ENCODE results near the gene TPSAB1.
"Not testable (repeated sequence)": the region's sequence is repeated elsewhere in the genome, so short reads cannot be mapped to it uniquely, and the experiment has no call there.

The TPSAB1 gene

GRCh38 chr16:1240436-1240835, at the start of gene TPSAB1:
Gene TPSAB1 (plus strand): TSS chr16:1240705. CDS start chr16:1240939, 234 bp downstream.
- DNase-seq = not testable (repeated sequence)

GRCh38 chr16:1190789-1191188, 49.7 kb upstream of the TPSAB1 start:
- DNase-seq = not testable (repeated sequence)

GRCh38 chr16:1192384-1193073, 48.0 kb upstream of the TPSAB1 start:
- DNase-seq = no peak

GRCh38 chr16:1193143-1193824, 47.2 kb upstream of the TPSAB1 start:
- DNase-seq = no peak

GRCh38 chr16:1193825-1194581, 46.5 kb upstream of the TPSAB1 start:
- no peak for DNase-seq

- no peak for DNase-seq
Measured at GRCh38 chr16:1194665-1195392, 45.7 kb upstream of the TPSAB1 start.

GRCh38 chr16:1195393-1195666, 45.2 kb upstream of the TPSAB1 start:
- DNase-seq = no peak

- DNase-seq = no peak
Measured at GRCh38 chr16:1196494-1196893, 44.0 kb upstream of the TPSAB1 start.

- no peak for DNase-seq
Measured at GRCh38 chr16:1197237-1197866, 43.2 kb upstream of the TPSAB1 start.

GRCh38 chr16:1198194-1198593, 42.3 kb upstream of the TPSAB1 start:
- DNase-seq = no peak

- not testable (repeated sequence) for DNase-seq
Measured at GRCh38 chr16:1198671-1199346, 41.7 kb upstream of the TPSAB1 start.

GRCh38 chr16:1199347-1200013, 41.0 kb upstream of the TPSAB1 start:
- no peak for DNase-seq

GRCh38 chr16:1200014-1200627, 40.4 kb upstream of the TPSAB1 start:
- DNase-seq = no peak

GRCh38 chr16:1201444-1201843, 39.1 kb upstream of the TPSAB1 start:
- DNase-seq = no peak

GRCh38 chr16:1202274-1202673, 38.2 kb upstream of the TPSAB1 start:
- DNase-seq = no peak

- no peak for DNase-seq
Measured at GRCh38 chr16:1204933-1205332, 35.6 kb upstream of the TPSAB1 start.

GRCh38 chr16:1206326-1206725, 34.2 kb upstream of the TPSAB1 start:
- DNase-seq = no peak

GRCh38 chr16:1206786-1207185, 33.7 kb upstream of the TPSAB1 start:
- DNase-seq = no peak

- DNase-seq = no peak
Measured at GRCh38 chr16:1208239-1208830, 32.2 kb upstream of the TPSAB1 start.

- no peak for DNase-seq
Measured at GRCh38 chr16:1209081-1209480, 31.4 kb upstream of the TPSAB1 start.

GRCh38 chr16:1210461-1210860, 30.0 kb upstream of the TPSAB1 start:
- DNase-seq = no peak

All from fibroblast of upper back skin (primary cell).